KG1 (cell line): Measurements from ENCODE around the gene ZFR2.
"Not testable (repeated sequence)": the region's sequence is repeated elsewhere in the genome, so short reads cannot be mapped to it uniquely, and the experiment has no call there.

ENCODE experiments used
- DNase-seq: peaks from one replicate; lab custom pipeline; 2025; lab: John Stamatoyannopoulos, UW

Gene ZFR2

DNA sequence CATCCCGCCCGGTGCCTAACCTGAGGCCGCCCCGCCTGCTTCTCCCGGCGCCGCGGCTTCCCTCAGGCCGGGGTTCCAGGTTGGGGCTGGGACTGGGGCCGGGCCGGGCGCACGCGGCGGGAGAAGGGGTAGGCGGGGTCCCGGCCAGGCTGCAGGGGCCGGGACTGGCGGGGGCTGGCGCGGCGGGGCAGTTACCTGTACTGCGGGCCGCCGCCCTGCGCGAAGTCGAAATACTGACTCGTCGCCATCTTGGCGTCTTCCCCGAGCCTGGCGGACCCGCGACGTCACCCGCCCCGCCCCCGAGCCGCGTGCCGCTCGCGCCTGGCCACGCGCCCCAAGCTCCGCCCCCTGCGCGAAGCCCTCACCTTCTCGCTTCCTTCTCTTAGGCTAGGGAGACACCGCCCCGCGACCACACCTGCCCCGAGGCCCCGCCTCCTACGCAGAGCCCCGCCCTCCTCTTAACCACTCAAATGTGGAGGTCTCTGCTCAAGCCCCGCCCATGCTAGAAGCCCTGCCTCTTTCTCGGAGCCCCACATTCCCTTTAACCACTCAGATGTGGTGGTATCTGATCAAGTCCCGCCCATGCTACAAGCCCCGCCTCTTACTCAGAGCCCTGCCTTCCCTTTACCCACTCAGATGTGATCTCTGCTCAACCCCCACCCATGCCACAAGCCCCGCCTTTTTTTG is at the start of gene ZFR2:
ZFR2 (minus strand) TSS at position 269 of the 687 bp plus-strand sequence; CDS start at position 248, 21 bp downstream.
- no peak for DNase-seq

- DNase-seq, result no peak
Observed at GRCh38 chr19:3916033-3916432, 47.2 kb upstream of the ZFR2 start.

DNA sequence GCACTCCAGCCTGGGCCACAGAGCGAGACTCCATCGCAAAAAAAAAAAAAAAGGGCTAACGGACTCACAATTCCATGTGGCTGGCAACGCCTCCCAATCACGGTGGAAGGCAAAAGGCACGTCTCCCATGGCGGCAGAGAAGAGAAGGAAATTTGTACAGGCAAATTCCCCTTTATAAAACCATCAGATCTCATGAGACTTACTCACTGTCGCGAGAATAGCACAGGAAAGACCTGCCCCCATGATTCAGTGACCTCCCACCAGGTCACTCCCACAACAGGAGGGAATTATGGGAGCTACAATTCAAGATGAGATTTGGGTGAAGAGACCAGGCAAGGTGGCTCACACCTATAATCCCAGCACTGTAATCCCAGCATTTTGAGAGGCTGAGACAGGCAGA is 45.4 kb upstream of the ZFR2 start:
- no peak for DNase-seq

GRCh38 chr19:3910105-3910504 is 41.3 kb upstream of the ZFR2 start:
- DNase-seq, result no peak

DNA sequence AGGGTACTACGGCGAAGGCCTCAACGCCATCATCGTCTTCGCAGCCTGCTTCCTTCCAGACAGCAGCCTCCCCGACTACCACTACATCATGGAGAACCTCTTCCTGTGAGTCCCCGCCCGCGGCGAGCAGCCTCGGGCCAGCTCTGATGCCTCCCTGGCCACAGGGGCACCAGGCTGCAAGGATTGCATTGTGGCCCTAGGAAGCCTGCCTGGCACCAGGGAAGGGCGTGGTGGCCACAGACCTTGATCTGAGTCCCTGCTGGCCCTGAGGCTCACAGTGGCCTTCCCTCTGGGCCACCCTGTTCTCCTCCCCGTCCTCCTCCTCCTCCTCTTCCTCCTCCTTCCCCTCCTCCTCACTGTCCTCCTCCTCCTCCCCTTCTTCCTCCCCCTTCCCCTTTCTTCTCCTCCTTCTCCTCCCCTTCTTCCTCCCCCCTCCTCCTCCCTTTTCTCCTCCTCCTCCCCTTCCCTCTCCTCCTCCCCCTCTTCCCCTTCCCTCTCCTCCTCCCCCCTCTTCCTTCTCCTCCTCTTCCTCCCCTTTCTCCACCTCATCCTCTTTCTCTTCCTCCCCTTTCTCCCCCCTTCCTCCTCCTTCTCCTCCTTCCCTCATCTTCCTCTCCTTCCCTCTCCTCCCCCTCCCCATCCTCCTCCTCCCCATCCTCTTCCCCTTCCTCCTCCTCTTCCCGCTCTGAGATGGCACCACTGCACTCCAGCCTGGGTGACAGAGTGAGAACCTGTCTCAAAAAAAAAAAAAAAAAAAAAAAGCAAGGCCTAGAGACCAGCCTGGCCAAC is 39.6 kb upstream of the ZFR2 start:
- DNase-seq, result no peak

GRCh38 chr19:3907626-3908265 is 38.9 kb upstream of the ZFR2 start:
- DNase-seq, result no peak

DNA sequence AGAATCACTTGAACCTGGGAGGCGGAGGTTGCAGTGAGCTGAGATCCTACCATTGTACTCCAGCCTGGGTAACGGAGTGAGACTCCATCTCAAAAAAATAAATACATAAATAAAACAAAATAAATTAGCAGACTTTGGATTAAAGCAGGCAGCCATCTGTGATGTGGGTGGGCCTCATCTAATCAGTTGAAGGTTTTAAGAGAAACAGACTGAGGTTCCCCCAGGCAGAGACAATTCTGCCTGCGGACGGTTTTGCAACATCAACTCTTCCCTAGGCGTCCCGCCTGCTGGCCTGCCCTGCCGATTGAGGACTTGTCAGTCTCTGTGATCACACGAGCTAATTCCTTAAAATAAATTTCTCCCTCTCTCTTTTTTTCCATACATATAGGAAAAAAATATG is 35.4 kb upstream of the ZFR2 start:
- DNase-seq, result no peak

DNA sequence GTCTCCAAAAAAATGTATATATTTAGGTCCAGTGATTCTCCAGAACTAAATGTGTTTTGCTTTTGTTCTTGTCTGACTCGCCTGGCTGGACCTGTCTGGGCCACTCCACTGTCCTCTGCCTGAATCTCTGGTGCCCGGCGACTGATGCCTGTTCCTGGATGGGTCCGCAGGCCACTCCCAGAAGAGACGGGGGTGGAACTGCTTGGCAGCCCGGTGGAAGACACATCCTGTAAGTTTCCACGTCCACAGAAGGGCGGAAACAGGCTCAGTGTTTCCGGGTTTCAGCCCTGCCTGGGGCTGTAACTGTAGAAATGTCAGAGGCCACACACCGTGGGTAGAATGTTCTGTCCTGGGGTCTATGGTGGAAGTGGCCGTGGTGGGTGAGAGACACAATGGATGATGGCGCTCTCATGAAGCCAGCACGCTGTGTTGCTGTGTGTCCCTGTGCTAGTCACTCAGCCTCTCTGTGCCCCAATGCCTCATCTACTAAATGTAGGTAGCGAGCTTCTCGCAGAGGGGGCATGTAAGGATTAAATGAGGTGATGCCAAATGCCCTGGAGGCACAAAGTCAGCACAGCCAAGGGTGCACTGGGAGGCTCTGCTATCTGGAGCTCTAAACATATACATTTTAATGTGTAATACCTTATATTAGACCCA is 33.6 kb upstream of the ZFR2 start:
- DNase-seq, result no peak

GRCh38 chr19:3899531-3900294 is 30.9 kb upstream of the ZFR2 start:
- no peak for DNase-seq

DNA sequence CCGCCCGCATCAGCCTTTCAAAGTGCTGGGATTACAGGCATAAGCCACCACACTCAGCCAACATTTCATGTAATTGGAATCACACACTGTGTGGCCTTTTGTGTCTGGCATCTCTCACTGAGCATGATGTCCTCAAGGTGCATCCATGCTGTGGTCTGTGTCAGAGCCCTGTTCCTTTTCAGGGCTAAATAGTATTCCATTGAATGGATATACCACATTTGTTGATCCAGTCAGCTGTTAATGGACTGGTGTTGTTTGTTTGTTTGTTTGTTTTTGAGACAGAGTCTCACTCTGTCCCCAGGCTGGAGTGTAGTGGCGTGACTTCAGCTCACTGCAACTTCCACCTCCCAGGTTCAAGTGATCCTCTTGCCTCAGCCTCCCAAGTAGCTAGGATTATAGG is 29.6 kb upstream of the ZFR2 start:
- no peak for DNase-seq

- no peak for DNase-seq
Observed at GRCh38 chr19:3897936-3898335, 29.1 kb upstream of the ZFR2 start.

- DNase-seq, result no peak
Observed at GRCh38 chr19:3895788-3896187, 26.9 kb upstream of the ZFR2 start.

DNA sequence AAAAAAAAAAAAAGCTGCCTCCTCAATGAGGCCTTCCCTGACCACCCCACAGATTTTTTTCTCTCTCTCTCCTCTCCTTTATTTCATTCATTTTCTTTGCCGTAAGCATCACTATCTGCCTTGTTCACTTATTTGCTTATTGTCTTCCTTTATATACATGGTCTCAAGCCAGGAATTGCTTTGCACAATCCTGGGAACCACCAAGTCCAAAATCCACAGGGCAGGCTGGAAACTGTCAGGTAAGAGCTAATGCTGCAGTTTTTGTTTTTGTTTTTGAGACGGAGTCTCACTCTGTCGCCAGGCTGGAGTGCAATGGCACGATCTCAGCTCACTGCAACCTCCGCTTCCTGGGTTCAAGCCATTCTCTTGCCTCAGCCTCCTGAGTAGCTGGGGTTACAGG is 26.1 kb upstream of the ZFR2 start:
- DNase-seq, result not testable (repeated sequence)

- no peak for DNase-seq
Observed at GRCh38 chr19:3893509-3894179, 24.8 kb upstream of the ZFR2 start.

- no peak for DNase-seq
Observed at GRCh38 chr19:3890591-3890990, 21.8 kb upstream of the ZFR2 start.

GRCh38 chr19:3882041-3882384 is 13.2 kb upstream of the ZFR2 start:
- DNase-seq, result no peak

- no peak for DNase-seq
Observed at GRCh38 chr19:3881272-3882040, 12.6 kb upstream of the ZFR2 start.

DNA sequence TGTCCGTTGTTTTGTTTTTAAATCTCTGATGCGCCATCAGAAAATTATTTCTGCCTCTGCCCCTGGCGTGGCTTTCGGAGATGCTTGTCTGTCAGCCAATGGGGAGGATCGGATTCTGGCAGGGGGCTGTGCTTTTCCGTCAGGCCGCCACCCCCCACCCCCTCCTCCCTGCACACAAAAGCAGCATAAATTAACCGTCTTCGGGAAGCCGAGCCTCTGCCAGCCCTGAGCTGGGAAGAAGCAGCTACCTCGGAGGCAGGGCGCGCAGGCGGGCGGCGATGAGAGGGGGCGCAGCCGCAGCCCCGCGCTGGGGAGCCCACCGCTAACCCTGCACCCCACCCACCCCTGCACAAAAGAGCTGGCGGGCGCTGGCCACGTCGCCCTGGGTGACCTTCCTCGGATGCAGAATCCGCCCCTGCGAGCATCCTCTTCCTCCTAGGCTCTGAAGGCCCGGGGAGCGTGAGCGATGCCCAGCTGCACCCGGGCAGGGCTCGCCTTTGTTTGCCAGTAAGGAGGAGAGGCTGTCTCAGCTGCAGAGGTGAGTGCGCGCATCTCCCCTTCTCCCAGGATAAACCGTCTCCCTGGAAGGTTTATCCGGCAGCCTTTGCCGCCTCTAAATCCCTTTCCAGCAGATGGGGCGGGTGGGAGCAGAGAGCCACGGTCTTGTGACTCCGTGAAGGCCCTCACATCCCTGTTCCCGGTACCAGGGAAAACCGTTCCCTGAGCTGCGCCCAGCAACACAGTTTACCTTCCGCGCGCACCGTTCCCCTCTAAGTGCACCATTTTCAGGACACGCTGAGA is 11.8 kb upstream of the ZFR2 start, which contains the start of gene ATCAY:
ATCAY (plus strand) TSS at position 215 of the 801 bp plus-strand sequence. CDS start 5,083 bp downstream, outside the sequence.
- DNase-seq, result no peak

GRCh38 chr19:3879656-3880055 is 10.8 kb upstream of the ZFR2 start:
- DNase-seq, result no peak

DNA sequence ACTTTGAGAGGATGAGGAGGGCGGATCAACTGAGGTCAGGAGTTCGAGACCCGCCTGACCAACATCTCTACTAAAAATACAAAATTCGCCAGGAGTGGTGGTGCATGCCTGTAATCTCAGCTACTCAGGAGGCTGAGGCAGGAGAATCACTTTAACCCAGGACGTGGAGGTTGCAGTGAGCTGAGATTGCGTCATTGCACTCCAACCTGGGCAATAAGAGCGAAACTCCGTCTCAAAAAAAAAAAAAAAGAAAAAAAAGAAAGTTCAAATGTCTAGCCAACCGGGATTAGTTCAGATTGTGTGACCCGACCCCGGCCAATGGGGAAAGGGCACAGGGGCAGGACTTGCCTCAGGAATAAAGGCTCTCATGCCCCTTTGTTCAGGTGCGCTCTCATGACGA is 5.9 kb upstream of the ZFR2 start:
- DNase-seq, result not testable (repeated sequence)
